GM15510 (cell line): ENCODE measurements around the gene KDM6B.

ENCODE experiments used
- POLR2A ChIP-seq: IDR thresholded peaks from 3 replicates; pipeline ENCODE4 v1.6.1; 2011; ENCODE audit warnings: borderline replicate concordance; ENCODE audit not compliant: insufficient read length; ENCODE audit errors: extremely low read depth

The KDM6B gene, protein sequence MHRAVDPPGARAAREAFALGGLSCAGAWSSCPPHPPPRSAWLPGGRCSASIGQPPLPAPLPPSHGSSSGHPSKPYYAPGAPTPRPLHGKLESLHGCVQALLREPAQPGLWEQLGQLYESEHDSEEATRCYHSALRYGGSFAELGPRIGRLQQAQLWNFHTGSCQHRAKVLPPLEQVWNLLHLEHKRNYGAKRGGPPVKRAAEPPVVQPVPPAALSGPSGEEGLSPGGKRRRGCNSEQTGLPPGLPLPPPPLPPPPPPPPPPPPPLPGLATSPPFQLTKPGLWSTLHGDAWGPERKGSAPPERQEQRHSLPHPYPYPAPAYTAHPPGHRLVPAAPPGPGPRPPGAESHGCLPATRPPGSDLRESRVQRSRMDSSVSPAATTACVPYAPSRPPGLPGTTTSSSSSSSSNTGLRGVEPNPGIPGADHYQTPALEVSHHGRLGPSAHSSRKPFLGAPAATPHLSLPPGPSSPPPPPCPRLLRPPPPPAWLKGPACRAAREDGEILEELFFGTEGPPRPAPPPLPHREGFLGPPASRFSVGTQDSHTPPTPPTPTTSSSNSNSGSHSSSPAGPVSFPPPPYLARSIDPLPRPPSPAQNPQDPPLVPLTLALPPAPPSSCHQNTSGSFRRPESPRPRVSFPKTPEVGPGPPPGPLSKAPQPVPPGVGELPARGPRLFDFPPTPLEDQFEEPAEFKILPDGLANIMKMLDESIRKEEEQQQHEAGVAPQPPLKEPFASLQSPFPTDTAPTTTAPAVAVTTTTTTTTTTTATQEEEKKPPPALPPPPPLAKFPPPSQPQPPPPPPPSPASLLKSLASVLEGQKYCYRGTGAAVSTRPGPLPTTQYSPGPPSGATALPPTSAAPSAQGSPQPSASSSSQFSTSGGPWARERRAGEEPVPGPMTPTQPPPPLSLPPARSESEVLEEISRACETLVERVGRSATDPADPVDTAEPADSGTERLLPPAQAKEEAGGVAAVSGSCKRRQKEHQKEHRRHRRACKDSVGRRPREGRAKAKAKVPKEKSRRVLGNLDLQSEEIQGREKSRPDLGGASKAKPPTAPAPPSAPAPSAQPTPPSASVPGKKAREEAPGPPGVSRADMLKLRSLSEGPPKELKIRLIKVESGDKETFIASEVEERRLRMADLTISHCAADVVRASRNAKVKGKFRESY (N-terminal part only)

DNA sequence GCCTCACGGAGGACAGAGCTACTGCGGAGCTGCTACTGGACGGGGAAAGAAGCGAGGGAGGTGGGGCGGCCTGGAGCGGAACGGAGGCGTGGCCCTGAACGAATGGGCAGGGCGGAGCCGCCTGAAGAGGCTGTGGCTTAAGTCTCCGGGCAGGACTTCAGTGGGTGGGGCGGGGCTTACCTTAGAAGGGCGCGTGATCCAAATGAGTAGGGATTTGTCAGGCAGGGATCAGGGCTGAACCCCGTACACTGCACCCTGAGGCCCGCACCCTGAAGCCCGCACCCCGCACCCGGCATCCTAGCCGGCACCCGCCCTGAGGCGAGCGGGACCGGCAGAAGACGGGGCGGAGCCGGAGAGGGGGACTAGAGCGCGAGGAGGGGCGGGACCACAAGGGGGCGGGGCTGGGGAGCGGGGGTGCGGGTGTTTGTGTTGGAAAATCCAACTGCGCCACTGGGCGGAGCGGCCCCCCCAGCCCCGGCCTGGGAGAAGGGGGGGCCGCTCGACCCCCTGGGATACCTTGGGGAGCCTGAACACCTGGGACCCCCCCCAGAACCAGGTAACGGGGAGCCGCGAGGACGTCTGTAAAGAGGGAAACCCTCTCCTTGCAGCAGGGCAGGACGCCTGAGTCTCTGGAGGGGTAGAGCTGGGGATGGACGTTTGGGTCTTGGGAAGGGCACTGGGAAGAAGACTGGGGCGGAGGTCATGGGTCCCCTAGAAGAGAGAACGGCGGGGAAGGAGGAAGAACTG, at the start of gene KDM6B:
KDM6B (plus strand) TSS at position 423 of the 747 bp plus-strand sequence. CDS start 11,338 bp downstream, outside the sequence.
- TF ChIP-seq POLR2A = no peak

DNA sequence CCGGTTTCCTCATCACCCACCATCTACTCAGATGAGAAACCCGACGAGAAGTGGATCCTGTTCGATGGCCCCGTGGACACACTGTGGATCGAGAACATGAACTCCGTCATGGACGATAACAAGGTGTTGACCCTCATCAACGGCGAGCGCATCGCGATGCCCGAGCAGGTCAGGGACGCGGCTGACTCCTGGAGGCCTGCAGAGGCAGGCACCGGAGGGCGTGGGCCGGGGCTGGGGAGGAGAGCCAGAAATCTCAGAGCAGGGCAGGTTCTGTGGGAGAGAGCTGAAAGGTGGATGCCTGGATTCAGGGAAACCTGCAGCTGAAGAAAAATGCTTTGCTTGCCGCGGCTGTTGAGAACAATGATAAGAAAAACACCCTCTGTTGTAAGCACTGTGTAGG, 47.2 kb upstream of the KDM6B start:
- TF ChIP-seq POLR2A = no peak

DNA sequence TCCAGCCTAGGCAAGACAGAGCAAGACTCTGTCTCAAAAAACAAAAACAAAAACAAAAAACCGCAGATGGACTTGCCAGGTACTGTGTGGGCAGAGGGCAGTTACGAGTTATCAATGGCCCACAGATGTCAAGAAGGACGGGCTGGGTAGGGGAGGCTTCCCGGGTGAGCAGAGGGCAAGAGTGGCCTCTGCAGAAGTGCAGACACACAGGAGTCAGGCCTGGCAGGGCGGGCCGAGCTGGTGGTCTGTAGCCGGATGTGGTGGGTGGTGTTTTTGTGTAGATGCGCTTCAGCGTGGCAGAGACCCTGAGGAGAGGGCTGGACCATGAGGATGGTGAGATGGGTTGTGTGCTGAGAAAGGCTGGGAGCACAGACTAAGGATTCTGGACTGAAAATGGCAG, 44.9 kb upstream of the KDM6B start:
- TF ChIP-seq POLR2A = no peak

DNA sequence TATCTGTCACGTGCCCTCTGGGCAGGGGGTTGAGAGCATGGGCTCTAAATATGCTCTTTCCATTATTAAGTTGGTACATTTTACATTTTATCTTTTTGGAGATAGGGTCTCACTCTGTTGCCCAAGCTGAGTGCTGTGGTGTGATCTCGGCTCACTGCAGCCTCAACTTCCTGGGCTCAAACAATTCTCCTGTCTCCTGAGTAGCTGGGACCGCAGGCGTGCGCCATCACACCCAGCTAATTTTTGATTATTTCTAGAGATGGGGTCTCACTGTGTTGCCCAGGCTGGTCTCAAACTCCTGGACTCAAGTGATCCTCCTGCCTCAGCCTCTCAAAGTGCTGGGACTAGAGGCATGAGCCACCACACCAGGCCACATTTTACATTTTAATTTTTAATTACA, 43.9 kb upstream of the KDM6B start:
- TF ChIP-seq POLR2A = no peak

DNA sequence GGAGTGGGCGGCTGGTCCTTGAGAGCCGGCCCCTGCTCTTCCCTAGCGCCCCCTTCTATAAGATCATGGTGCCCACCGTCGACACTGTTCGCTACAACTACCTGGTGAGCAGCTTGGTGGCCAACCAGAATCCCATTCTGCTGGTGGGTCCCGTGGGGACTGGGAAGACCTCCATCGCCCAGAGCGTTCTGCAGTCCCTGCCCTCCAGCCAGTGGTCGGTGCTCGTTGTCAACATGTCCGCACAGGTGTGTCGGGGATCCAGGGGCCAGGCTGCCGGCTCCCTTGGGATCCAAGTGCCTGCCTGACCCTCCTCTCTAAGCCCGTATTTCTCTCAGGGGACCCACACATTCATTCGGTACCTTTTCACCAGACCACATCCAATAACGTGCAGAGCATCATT, 41.4 kb upstream of the KDM6B start:
- no peak for TF ChIP-seq POLR2A

DNA sequence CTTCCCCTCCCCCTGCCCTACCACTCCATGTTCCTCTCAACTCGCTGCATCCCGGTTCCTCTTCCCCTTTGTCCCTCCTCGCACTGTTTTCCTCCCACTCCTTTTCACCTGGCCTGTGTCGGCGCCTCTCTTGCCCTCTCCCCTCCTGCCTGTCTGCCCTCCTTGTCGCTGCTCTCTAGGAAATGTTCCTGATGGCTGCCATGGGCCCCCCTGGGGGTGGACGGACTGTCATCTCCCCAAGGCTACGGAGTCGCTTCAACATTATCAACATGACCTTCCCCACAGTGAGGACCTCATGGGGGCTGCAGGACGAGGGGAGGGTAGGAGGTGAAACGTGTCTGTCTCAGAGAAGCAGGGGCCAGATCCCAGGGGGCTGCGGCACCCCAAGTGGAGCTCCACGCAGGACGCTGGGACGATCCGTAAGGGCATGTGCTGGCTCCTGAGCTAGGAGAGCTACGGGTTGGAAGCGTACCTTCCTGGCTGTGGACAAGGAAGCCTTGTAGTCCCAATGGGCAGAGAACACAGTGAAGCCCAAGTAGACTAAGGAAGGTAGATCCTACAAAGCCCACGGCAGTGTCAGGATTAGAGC, 39.8 kb upstream of the KDM6B start:
- no peak for TF ChIP-seq POLR2A

DNA sequence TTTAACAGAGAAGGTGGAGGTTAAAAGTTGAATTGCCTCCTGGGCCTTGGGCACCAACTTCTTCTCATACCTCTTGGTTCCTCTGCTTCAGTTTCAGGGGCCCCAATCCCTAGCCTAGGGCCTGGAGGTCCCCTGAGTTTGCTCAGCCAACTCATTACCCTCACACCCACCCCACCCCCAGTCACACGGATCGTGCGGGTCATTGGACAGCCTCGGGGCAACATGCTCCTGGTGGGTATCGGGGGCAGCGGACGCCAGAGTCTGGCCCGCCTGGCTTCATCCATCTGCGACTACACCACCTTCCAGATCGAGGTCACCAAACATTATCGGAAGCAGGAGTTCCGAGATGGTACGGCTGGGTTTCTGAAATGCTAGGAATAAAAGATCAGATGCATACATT, 36.0 kb upstream of the KDM6B start:
- TF ChIP-seq POLR2A = no peak

DNA sequence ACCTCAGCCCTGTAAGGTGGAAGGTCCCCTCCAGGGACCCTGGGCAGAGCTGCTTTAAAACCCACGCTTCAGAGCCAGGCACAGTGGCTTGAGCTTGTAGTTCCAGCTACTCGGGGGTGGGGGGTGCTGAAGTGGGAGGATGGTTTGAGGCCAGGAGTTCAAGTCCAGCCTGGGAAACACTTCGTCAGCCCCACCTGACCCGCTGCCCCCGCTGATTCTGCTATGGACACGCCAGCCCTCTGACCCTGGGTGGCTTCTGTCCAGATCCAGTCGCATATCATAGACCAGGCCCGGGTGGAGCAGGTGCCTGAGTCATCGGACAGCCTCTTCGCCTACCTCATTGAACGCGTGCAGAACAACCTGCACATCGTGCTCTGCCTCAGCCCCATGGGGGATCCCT, 35.2 kb upstream of the KDM6B start:
- no peak for TF ChIP-seq POLR2A

DNA sequence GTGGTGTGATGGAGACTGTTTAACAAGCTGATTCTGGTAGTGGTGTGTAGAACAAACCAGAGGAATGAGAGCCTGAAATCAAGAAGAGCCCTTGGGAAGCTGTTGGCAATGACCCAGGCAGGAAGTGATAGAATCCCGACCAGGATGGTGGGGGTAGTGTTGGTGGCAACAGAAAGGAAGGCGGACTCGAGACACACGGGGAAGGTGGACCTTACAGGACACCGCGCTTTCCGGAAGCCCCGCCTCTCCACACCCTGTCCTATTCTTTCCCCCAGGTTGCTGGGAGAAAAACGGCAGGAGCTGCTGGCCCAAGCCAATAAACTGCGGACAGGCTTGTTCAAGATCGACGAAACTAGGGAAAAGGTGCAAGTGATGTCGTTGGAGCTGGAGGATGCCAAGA, 30.0 kb upstream of the KDM6B start:
- no peak for TF ChIP-seq POLR2A

DNA sequence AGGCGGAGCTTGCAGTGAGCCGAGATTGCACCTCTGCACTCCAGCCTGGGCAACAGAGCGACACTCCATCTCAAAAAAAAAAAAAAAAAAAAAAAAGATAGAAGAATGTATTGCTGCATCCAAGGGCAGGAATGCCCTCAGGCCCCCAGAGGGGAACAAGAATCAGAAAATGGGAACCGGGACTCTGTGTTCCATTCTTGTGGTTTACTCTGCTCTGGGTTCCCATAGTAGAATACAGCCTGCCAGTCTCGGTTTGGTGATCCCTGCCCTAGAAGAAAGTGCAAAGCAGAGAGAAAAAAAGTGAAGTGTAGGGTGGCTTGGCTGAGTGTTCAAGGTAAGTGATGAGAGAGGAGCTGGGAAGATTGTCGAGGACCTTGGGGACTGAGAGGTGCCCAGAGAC, 27.4 kb upstream of the KDM6B start:
- no peak for TF ChIP-seq POLR2A

DNA sequence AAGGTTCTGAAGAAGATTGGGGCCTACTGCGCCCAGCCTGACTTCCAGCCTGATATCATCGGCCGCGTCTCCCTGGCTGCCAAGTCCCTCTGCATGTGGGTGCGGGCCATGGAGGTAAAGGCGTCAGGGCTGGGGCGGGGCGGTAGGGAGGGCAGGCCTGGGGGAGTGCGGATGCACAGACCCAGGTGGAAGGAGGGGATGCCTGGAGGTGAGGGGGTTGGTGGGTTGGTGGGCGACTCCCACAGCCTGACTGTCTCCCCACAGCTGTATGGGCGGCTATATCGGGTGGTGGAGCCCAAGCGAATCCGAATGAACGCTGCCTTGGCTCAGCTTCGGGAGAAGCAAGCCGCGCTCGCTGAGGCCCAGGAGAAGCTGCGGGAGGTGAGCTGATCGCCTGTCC, 26.8 kb upstream of the KDM6B start:
- TF ChIP-seq POLR2A = no peak

DNA sequence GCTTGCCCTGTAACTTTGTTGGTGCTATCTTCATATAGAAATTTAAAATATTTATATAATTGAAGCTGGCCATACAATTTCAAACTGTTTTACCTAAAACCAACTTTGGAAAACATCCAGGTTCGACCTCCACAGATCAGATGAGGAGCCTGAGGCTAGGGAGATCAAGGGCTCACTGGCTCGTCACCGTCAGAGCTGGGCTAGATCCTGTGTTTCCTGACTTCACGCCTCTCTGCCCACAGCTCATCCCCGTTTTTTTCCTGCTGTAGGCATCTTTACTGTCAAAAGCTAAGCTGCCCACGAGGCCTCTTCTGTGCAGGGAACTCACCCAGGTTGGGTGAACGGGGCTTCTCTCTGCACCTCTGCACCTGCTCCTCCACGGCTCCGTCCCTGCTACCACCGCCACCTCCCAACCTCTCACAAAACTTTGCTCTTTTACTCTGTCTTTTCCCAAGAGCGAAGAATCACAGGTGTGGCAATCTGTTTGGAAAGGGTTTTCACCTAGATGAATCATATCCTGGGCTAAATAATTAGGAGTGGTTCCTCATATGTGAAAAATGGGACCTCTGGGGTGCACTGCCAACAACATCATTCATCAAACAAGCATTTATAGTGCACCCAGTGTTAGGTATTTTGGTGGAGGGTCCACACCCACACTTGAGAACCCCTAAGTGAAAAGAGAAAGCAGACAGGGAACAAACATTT, 24.8 kb upstream of the KDM6B start:
- no peak for TF ChIP-seq POLR2A

DNA sequence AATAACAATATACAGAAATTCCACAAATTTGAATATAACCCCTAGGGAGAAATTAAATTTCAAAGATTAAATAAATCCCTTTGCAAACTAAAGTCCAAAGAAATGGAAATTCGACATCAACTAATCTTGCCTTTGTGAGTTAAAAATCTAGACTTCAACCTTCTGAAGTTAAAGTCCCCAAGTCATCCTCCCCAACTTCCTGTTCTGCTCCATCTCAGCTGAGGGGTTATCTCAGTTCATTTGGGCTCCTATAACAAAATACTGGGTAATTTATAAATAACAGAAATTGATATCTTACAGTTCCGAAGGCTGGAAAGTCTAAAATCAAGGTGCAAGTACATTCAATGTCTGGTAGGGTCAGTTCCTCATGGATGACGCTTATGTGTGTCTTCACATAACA, 22.8 kb upstream of the KDM6B start:
- no peak for TF ChIP-seq POLR2A
